Activated gamma-delta T cell (primary cell): ENCODE data around the gene BCKDK.
"Not testable (repeated sequence)": the region's sequence is repeated elsewhere in the genome, so short reads cannot be mapped to it uniquely, and the experiment has no call there.

Experiments
- DNase-seq: peaks from one replicate; lab custom pipeline; 2025; lab: John Stamatoyannopoulos, UW

Gene BCKDK

GRCh38 chr16:31094424-31095120 is 13.6 kb upstream of the BCKDK start, which contains the start of gene VKORC1:
Gene VKORC1, minus strand, starts transcription at chr16:31094797. Its CDS starts 68 bp downstream, at chr16:31094729.
- DNase-seq: peak; percentile 67

DNA sequence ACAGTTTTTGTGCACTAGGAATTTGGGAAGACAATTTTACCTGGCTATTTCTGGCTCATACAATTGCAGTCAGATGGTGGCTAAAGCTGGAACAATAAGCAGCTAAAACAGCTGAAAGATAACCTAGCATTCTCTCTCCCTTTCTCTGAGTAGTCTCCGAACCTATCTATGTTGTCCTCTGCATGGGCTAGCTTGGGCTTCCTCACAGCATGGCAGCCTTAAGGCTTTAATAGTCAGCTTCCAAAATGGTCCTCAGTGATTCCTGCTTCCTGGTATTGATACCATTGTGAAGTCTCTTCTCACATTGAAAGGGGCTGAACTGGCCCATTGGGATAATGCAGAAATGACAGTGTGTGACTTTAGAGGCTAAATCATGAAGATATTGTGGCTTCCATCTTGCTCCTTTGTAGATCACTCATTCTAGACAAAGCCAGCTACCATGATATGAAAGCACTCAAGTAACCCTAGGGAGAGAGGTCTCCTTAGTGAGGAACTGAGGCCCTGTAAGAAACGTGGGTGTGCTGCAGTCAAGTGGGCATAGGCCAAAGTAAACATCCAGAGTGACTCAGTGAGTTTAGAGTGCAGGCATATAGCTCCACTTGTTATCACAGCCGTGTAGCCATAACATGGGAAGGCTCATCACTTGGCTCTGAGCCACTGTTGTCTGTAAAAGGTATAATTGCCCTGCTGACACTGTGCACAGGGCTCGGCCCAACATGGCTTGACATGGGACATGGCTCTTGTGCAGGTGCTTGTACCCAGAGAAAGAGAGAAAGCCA is 8.1 kb upstream of the BCKDK start:
- no peak for DNase-seq

DNA sequence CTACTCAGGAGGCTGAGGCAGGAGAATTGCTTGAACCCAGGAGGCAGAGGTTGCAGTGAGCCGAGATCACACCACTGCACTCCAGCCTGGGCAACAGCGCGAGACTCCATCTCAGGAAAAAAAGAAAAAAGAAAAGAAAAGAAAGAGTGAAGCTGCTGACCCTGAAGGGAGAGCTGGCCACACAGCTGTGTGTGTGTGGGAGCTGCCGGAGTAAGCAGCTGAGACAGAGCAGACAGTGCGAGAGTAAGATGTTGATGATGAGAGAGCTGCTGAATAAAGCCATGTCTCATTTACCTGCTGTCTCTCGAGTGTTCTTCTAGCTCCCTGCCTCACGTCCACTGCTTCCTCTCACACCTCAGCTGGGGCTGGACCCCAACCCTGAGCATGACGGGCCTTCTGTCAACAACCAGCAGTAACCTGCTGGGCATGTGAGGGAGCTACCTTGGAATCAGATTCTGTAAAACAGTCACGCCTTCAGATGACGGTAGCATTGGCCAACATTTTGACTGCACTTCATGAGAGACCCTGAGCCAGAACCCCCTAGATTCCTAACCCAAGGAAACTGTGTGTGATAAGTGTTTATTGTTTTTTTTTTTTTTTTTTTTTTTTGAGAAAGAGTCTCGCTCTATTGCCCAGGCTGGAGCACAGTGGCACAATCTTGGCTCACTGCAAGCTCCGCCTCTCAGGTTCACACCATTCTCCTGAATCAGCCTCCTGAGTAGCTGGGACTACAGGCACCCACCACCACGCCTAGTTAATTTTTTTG is 7.1 kb upstream of the BCKDK start:
- not testable (repeated sequence) for DNase-seq

DNA sequence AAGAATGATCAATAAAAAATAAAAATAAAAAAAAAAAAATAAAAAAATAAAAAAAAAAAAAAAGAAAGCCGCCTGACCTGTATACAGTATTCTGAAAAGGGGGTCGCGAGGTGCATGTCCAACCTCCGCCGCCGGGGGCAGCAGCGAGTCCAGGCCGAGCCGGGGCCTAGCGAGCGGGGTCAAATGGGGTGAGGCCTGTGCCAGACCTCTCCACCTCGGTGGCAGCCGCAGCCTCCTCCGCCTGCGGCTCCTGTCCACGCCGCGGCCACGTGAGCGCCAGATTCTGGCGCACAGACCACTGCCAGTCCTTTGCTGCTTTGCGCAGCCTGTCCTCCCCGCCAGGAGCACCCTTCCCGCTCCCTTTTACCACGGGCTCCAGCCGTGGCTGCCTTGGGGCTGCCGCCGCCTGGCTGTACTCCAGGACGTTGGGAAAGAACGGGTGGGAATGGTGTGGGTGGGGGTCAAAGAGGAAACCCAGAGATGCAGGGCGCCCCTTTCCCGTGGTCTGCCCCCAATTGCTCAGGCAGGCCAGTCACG is 2.4 kb upstream of the BCKDK start:
- DNase-seq: peak; percentile 68

GRCh38 chr16:31106509-31107464 is 1.4 kb upstream of the BCKDK start:
- DNase-seq: no peak

GRCh38 chr16:31107465-31107867 is 720 bp upstream of the BCKDK start:
- DNase-seq: no peak

DNA sequence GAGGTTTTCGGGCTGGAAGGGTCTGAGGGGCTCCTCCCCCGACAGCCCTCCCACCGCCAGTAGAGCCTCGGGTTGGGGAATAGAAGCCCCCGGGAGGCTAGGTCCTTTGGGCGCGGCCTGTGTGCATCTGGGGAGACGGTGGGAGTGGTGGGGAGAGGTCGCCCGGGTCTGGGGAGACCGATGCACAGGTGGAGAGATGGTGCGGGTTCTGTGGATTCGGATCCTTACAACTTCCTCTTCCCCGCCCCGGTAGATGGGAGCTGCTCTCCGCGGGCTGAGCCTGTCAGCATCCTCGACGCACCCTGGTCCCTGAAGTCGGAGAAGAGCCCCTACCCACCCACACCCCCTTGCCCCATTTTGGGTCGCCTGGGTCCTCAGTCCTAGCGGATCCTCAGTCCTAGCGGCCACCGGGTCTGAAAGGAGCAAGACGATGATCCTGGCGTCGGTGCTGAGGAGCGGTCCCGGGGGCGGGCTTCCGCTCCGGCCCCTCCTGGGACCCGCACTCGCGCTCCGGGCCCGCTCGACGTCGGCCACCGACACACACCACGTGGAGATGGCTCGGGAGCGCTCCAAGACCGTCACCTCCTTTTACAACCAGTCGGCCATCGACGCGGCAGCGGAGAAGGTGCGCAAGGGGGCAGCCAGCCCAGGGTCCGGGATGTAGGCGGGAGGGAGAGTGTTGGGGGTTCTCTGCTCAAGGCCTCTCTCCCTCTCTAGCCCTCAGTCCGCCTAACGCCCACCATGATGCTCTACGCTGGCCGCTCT is 790 bp downstream of the BCKDK start:
- no peak for DNase-seq

DNA sequence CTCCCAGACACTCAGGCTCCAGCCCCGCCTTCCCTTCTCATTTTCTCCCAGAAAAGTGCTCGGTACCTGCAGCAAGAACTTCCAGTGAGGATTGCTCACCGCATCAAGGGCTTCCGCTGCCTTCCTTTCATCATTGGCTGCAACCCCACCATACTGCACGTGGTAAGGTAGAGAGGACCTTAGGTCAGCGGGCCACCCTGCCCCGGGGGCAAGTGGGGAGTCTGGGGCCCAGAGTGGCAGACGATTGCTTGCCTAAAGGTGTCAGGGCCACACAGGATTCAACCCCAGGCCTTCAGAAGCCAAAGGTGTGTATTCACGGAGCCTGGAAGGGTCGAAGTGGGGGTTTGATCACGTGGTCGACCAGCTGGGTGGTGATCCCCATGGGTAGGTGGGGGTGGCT is 1.4 kb downstream of the BCKDK start:
- no peak for DNase-seq

GRCh38 chr16:31110106-31111034 is 2.2 kb downstream of the BCKDK start:
- no peak for DNase-seq

DNA sequence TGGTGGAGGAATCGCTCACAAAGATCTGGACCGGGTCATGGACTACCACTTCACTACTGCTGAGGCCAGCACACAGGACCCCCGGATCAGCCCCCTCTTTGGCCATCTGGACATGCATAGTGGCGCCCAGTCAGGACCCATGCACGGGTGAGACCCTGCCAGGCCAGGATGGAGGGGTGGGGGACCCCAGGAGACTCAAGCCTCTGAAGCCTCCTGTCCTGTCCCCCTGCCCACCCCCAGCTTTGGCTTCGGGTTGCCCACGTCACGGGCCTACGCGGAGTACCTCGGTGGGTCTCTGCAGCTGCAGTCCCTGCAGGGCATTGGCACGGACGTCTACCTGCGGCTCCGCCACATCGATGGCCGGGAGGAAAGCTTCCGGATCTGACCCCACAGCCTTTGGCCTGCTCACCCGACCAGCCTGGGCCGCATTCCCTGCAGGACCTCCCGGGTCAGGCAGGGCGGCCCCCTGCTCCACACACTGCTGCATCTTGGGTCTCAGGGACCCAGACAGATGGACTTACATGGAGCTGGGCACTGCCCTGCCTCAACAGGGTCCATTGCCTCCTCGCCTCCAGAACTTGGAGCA is 3.8 kb downstream of the BCKDK start:
- no peak for DNase-seq

GRCh38 chr16:31112711-31113110 is 4.5 kb downstream of the BCKDK start:
- DNase-seq: no peak

DNA sequence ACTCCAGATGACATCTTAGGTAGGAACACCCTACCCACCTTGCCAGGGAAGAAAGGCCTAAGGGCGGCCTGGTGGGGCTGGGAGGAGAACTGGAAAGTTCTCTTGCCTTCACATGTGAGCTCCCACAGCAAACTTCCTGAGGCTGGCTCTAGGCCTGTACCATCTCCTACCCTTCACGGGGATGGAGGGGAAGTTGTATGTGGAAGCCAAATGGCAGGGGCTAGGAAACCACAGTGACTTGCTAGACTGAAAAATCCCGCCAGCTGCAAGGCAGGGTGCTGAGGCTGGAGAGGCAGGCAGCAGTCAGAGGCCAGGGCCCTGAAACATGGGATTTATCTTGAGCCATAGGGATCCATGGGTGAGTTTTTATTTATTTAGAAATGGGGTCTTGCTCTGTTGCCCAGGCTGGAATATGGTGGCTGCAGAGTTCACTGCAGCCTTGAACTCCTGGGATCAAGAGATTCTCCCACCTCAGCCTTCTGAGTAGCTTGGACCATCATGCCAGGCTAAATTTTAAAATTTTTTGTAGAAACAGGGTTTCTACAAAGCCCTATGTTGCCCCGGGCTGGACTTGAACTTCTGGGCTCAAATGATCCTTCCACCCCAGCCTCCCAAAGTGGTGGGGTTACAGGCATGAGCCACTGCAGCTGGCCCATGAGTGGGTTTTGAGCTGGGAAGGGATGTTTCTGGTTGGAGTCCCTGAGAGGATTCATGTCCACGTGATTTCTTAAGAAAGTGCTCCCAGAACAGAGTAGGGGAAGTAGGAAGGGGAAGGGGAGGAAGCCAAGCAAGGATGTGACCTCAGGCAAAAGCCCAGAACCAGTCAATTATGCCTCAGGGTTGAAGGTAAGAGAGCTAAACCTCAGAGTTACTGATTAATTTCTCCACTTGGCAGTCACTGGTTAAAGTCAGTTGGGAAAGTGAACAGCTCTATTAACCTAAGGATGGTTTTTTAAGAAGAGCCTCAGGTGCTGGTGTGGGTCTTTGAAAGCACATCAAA is 5.2 kb downstream of the BCKDK start:
- DNase-seq: no peak

GRCh38 chr16:31114468-31114867 is 6.3 kb downstream of the BCKDK start:
- DNase-seq: no peak

- peak; percentile 87 for DNase-seq
These were observed 9.4 kb downstream of the BCKDK start, which contains the start of gene KAT8 for GRCh38 chr16:31117384-31118222. Gene KAT8, plus strand, starts transcription at chr16:31117664. Its CDS starts 18 bp downstream, at chr16:31117682.

GRCh38 chr16:31118223-31119155 is 10.3 kb downstream of the BCKDK start:
- no peak for DNase-seq
